Right lobe of liver (tissue), 6 donors: ENCODE measurements around the gene IGIP. TPM values are rescaled to one million over a fixed set of nuclear protein-coding genes. Genes with fewer than 3 reads are reported as not detected.

Experiments
- ATAC-seq, 4 donors: fragments of 200-7000 bp; cut with Tn5 transposase; one replicate each; pipeline ENCODE4 v1.9.1; 2020; ENCODE audit warnings: mild to moderate bottlenecking in 4 of 4, moderate library complexity in 4 of 4
- DNase-seq, 3 donors: peaks; one replicate each; pipeline ENCODE4 v3.0.0-alpha.2; 2020
- H3K27ac ChIP-seq, 3 donors: fragments of 200-600 bp; one replicate each; pipeline ENCODE4 v1.8.0; 2022
- H3K27me3 ChIP-seq, 2 donors: fragments of 200-600 bp; one replicate each; pipeline ENCODE4 v1.8.0; 2022
- H3K36me3 ChIP-seq, 4 donors: fragments of 200-600 bp; sonication (generic) in 1 of 4; one replicate each; pipeline versions ENCODE4 v1.5.1 to v1.8.0; 2017 to 2022; ENCODE audit warnings: control low read depth in 1 of 4
- H3K4me1 ChIP-seq, 4 donors: fragments of 200-600 bp; sonication (generic) in 1 of 4; one replicate each; pipeline versions ENCODE4 v1.5.1 to v1.8.0; 2017 to 2022; ENCODE audit warnings: control low read depth in 1 of 4
- H3K4me3 ChIP-seq, 3 donors: fragments of 200-600 bp; one replicate each; pipeline ENCODE4 v1.8.0; 2022
- H3K9me3 ChIP-seq, 4 donors: fragments of 200-600 bp; sonication (generic) in 1 of 4; one replicate each; pipeline versions ENCODE4 v1.5.1 to v1.8.0; 2017 to 2022; ENCODE audit warnings: control low read depth in 1 of 4
- POLR2A ChIP-seq: fragments of 450-650 bp; IDR thresholded peaks from one replicate; pipeline ENCODE4 v1.6.1; 2017; ENCODE audit warnings: antibody characterized with exemption, mild to moderate bottlenecking
- WGBS: methylation state at CpG from one replicate; pipeline ENCODE4 v1.1.6; 2018; ENCODE audit warnings: low coverage, low lambda C conversion rate; ENCODE audit not compliant: insufficient coverage; ENCODE audit errors: missing lambda C conversion rate; 5-methylcytosine and 5-hydroxymethylcytosine counted together
- intact Hi-C, 2 donors: fragments of 100-400 bp; cut with DNase I; formaldehyde crosslinking; loops; one replicate each; pipeline versions ENCODE4 v1.11.2 to v1.14.1; 2022
- total RNA-seq, 6 experiments: library from RNA; depleted of rRNA in 2 of 6; stranded (reverse); fragments of >200 nt in 2 of 6; fragmentation: NEBNext Ultra II Directional in 3 of 6; extraction: Animal tissue kit (Norgen Biotek cat#: 25700) in 3 of 6; gene quantifications; one replicate each; pipeline versions ENCODE4 v1.1.0 to v1.2.4, GENCODE V29; 2016 to 2023
- TF ChIP-seq, protein P1 (sequence below), 4 donors: fragments of 200-600 bp in 3 of 4; fragments of 450-650 bp in 1 of 4; IDR thresholded peaks; one replicate each; pipeline versions ENCODE4 v1.5.1 to v1.8.0; 2016 to 2022; ENCODE audit warnings: antibody characterized with exemption in 4 of 4, mild to moderate bottlenecking in 2 of 4
- donor health status: DM: no; HTN: yes; CAD: no.
- donor health status: DM: no; HTN: no; CAD: no.
- donor health status: DM: no; HTN: no; CAD: no.
- donor health status: DM: no; HTN: yes; CAD: no.
- donor health status: DM: no; HTN: yes; CAD: no.

The IGIP gene
- total RNA-seq, 6 experiments from 2014 or later, result 4.4 to 7.1 (median 6.5) TPM

- Histone ChIP-seq H3K9me3 (no peaks in the 10 kb centered on the region), H3K4me3 (no peak overlapping the region), H3K27me3 (no peaks in the 10 kb centered on the region), H3K36me3 (no peaks in the 10 kb centered on the region), H3K27ac (no peak overlapping the region), H3K4me1 (peaks cover 0 to 19% (median 0%) of the 10 kb centered on the region in 4 donors)
- ATAC-seq (no peak), DNase-seq (no peak)
- 88% methylated on average over 5 of the region's 5 CpGs for WGBS
- TF ChIP-seq, protein P1, sequence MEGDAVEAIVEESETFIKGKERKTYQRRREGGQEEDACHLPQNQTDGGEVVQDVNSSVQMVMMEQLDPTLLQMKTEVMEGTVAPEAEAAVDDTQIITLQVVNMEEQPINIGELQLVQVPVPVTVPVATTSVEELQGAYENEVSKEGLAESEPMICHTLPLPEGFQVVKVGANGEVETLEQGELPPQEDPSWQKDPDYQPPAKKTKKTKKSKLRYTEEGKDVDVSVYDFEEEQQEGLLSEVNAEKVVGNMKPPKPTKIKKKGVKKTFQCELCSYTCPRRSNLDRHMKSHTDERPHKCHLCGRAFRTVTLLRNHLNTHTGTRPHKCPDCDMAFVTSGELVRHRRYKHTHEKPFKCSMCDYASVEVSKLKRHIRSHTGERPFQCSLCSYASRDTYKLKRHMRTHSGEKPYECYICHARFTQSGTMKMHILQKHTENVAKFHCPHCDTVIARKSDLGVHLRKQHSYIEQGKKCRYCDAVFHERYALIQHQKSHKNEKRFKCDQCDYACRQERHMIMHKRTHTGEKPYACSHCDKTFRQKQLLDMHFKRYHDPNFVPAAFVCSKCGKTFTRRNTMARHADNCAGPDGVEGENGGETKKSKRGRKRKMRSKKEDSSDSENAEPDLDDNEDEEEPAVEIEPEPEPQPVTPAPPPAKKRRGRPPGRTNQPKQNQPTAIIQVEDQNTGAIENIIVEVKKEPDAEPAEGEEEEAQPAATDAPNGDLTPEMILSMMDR (IDR thresholded peaks at IDR 0.05), result no peak
- no peak for TF ChIP-seq POLR2A
- intact Hi-C loops, result no loop called here
Measured at GRCh38 chr5:140128376-140128775, 2.6 kb downstream of the IGIP start.

- intact Hi-C loops, result no loop called here
- TF ChIP-seq POLR2A, result no peak
- TF ChIP-seq, protein P1 (IDR thresholded peaks at IDR 0.05), result no peak
- Histone ChIP-seq H3K9me3 (no peaks in the 10 kb centered on the region), H3K4me1 (peaks cover 0 to 9% (median 0%) of the 10 kb centered on the region in 4 donors), H3K36me3 (no peaks in the 10 kb centered on the region), H3K27ac (no peak overlapping the region), H3K27me3 (no peaks in the 10 kb centered on the region), H3K4me3 (no peak overlapping the region)
- ATAC-seq, result peak in 3 of 4 donors; percentile 22 to 40 (median 30)
- DNase-seq, result no peak
- 37% methylated on average over 4 of the region's 5 CpGs for WGBS
Measured at GRCh38 chr5:140130949-140131733, 5.4 kb downstream of the IGIP start.

DNA sequence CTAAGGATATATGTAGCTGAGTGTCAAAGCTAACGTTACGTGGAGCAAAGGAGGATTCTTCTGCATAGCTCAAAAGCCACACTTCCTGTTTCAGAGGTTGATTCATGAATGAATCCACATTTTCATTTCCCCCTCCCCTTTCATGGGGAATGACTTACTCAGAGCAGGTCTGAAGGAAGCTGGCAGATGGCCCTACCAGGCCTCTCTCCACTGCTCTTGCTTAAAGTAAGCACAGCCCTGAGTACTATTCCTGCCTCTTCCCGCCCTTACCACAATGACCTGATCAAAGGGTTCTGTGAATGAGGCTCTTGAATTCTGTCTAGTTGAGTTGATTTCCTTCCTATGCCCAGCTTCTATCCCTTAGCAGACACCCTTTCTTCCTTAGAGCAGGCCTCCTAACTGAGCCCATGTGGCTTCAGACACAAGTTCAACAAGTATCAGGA lies 6.3 kb downstream of the IGIP start:
- 63% methylated on average over 3 of the region's 3 CpGs for WGBS
- no peak overlapping the region for H3K4me3 ChIP-seq
- ATAC-seq (peak; percentile 28 to 71 (median 46)), DNase-seq (no peak)
- H3K27ac ChIP-seq, result no peak overlapping the region
- H3K36me3 ChIP-seq, result no peaks in the 10 kb centered on the region
- TF ChIP-seq POLR2A, result no peak
- TF ChIP-seq, protein P1 (IDR thresholded peaks at IDR 0.05), result no peak
- no peaks in the 10 kb centered on the region for H3K9me3 ChIP-seq
- peaks cover 0 to 7% (median 0%) of the 10 kb centered on the region in 4 donors for H3K4me1 ChIP-seq
- intact Hi-C loops, result no loop called here
- no peaks in the 10 kb centered on the region for H3K27me3 ChIP-seq

GRCh38 chr5:140133514-140134167 lies 7.9 kb downstream of the IGIP start:
- intact Hi-C loops, result no loop called here
- H3K27me3 ChIP-seq, result no peaks in the 10 kb centered on the region
- no peak for TF ChIP-seq POLR2A
- TF ChIP-seq, protein P1 (IDR thresholded peaks at IDR 0.05), result no peak
- WGBS, result 81% methylated on average over 3 of the region's 4 CpGs
- H3K27ac ChIP-seq, result no peak overlapping the region
- H3K9me3 ChIP-seq, result no peaks in the 10 kb centered on the region
- H3K4me3 ChIP-seq, result no peak overlapping the region
- H3K36me3 ChIP-seq, result no peaks in the 10 kb centered on the region
- DNase-seq, result no peak
- H3K4me1 ChIP-seq, result peaks cover 0 to 7% (median 0%) of the 10 kb centered on the region in 4 donors
- no peak for ATAC-seq
